NCI-H2171 treated with DMSO at 0.1 percent for 48 hours (cell line): ENCODE measurements around the gene ASTL.
A peak's percentile ranks its signal among the peaks of the same experiment; 100 is the strongest.

Experiments used
- DNase-seq: peaks from one replicate; lab custom pipeline; 2025; lab: John Stamatoyannopoulos, UW

Gene ASTL

DNA sequence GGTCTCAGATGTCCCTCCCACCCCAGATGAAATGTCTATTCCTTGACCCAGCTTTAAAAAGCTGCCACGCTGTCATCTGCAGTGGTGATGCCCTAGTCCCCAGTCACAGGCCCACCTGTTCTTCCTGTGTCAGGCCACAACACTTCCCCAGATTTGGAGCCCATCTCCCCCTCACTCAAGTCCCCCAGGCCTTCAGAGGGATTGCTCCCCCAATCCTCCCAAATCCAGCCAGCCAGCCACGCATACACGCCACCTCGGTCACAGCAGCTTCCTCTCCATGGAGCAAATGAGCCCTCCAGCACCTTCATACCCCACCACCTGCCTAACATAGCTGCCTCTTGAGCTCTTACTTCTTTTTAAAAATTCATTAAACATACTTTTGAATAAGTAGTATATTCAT lies 7.8 kb downstream of the ASTL start:
- no peak for DNase-seq

DNA sequence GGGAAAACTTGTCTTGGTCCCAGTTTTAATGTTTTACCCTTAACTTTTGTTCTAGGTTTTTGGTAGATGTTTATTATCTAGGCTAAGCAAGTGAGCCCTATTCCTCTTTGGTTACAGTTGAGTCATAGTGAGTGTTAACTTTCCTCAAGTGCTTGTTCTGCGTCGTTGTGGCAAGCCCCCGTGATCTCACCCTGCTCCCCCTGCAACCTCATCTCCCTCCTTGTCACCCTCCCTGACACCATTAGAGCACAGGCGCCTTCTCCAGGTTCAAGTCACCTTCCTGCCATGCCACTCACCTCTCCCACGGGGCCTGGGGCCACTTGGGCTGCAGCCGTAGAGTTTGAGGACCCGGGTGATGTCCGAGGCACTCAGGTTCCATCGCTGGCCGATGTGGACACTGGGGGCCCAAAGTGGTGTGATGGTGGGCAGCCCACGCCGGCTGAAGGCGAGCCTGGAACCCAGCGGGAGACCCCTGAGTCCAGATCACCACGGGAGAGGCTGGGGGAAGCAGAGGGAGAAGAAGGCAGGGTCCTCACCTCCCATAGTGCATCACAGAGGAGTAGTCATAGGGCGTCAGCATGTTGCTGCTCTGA lies 8.7 kb downstream of the ASTL start:
- no peak for DNase-seq

DNA sequence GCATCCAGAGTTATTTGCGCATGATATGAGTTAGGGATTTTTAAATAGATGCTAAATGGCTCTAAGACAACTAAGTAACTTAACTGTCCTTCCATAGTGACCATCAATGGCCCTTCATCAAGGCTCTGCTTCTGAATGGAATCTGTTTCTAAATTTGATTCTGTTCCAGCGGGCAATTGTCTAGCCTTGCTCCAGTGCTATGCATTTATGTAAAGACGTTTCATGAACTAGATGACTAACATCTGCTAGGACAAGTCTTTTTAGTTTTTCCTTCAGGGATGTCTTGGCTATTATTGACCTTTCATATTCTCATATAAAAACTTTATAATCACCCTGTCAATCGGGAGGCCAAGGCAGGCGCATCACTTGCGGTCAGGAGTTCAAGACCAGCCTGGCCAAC lies 9.8 kb downstream of the ASTL start:
- DNase-seq = no peak

DNA sequence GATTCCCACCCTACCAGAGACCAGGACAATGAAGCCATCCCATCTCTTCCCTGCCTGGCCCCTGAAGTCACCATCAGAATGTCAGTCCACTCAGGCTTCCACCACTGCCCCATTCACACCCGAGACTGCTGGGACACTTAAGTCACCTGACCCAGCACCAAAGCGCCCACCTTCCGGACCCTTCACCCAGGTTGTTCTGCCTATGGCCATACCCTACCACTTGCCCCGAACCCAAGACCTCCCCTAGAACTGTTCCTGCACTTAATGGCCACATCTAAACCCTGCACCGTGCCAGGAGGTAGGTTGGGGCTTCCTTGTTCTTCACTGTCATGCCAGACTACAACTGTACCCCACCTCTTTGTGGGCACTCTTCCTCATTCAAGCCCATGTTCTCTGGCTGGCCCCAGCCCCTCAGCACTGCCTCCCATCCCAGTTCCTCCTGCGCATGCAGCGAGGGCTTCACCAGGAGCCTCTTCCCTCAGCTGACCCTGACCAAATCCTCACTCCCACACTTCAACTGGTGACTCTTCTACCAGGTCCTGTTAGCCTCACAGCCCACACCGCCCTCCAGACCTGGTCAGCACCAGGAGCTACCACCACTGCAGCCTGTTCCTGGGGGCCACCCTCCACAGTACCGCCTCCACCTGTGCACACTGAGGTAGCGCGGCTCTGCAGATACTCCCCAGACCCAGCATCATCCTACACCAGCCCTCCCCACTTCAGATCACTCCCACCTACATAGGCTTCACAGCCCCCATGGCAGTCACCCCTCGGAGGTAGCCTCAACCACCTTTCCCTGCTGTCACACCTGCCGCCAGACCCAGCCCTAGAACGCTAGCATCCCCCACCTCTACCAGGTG lies 13.7 kb downstream of the ASTL start:
- DNase-seq = no peak

DNA sequence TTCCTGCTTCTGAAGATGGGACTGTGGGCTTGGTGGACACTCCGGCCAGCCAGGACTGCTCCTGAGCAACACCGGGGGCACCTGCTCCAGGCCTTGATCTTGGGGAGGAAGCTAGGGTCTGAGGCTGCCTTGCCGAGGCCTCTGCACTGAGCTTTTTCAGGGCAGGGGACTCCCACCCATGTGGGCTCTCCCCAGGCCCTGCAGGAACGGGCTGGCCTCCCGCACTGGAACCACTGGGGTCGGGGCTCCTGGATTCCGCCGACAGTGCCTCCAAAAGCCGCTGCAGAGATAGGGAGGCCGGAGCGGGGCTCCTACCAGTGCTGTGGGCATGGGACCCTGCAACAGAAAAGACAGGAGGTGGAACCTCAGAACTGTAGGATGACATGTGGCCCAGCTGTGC lies 14.4 kb downstream of the ASTL start:
- no peak for DNase-seq

DNA sequence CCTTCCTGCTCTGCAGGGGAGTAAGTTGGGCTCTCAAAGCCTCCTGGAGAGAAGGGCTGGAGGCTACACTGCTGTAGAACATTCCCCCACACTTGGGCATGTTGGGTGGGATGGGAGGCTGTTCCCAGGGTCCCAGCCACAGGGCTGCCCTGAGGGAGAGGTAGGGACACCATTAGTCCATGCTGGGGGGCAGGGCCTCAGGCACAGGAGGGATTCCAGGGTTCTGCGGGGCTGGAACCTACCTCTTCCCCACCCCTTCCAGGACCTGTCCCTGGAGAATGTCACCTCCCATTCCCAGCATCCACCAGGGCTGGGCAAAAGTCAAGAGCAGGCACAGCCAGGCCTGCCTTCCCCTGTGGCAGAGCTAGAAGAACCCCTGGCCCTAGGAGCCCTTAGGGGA lies 15.0 kb downstream of the ASTL start:
- no peak for DNase-seq

DNA sequence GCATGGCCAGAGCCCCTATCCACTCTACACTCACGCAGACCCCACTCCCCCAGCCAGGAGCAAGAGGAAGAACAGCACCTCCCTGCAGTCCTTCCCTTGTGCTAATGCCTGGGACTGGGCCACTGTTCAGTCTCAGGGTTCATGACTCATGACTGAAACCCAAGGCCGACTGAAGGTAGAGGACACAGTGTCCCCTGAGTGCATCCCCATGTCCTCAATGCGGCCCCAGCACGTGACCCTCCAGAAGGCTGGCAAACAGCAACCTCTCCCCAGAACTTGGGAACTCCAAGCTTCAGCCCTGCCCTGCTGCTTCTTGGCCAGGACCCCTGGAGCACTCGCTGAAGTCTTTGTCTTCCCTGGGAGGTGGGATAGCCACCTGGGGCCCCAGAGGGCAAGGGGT lies 15.9 kb downstream of the ASTL start:
- no peak for DNase-seq

DNA sequence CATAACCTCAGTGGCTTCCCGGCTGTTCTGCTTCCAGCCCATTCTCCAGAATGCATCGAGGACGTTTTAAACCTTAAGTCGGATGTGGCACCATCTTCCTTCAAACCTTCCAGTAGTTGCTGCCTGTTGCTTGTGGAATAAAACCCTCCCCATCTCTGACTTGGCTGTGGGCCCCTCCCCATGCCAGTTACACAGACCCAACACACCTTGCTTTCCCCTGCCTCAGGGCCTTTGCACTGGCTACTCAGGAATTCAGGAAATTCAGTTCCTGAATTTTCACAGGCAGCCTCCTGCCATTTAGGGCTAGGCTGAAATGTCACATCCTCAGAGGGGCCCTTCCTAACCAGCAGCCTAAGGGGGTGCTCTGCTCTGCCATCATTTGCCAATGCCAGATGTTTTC lies 16.9 kb downstream of the ASTL start:
- DNase-seq = no peak

DNA sequence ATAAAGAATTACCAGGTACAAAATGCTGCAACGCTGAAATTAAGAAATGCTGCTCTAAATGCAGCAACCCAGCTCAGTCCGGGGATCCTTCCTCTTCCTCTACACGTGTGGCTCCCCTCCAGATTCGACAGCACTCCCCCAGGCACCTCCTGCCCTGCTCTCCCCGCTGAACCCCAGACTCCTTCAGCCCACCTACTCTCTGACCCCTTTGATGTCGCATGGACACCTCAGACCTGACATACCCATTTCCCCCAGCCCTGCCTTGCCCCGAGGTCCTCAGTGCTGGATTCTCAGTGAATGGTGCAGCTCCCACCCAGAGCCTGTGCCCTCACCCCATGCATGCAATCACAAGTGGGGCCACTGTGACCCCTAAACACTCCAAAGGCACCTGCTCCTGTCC lies 17.3 kb downstream of the ASTL start:
- DNase-seq = no peak

DNA sequence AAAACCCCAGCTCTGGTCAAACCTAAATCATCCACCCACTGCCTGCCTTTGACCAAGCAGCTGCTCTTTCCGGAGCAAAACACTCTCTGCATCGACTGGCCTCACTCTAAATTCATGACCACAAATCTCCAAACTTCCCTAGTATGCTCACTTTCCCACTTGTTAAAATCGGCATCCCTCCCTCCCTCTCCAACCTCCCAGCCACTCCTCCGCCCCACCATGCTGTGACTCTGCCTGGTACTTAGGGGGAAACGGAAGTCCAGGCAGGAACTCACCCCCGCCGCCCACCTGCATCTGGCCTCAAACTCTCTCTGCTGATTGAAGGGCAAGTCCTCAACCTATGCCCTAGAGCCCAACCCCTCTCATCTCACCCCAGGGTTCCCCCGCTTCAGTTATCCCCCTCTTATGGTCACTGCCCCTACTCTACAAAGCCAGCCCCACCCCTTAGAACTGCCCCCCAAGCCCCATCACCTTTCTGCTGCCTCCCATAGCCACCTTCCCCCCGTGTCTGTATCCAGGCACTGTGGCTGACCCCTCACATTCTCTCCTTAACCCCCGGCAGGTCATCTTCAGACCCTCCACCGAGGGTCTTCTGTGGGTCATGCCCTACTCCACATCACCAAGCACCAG lies 18.1 kb downstream of the ASTL start:
- DNase-seq = no peak

DNA sequence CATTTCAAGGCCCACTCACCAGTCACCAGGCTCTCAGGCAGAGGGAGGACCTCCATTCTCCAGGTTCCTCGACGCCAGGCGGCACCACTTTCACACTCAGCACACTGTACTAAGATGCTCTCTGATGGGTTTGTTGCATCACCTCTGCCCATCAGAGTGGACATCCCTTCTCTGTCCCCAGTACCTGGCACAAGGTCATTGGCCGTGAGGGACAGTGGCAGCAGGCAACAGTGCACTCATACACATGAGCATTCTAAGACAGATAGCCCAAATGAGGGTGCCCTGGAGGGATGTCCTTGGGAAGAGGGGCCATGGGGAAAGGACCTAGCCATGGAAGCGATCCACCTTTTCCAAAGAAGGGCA lies 18.9 kb downstream of the ASTL start:
- no peak for DNase-seq

DNA sequence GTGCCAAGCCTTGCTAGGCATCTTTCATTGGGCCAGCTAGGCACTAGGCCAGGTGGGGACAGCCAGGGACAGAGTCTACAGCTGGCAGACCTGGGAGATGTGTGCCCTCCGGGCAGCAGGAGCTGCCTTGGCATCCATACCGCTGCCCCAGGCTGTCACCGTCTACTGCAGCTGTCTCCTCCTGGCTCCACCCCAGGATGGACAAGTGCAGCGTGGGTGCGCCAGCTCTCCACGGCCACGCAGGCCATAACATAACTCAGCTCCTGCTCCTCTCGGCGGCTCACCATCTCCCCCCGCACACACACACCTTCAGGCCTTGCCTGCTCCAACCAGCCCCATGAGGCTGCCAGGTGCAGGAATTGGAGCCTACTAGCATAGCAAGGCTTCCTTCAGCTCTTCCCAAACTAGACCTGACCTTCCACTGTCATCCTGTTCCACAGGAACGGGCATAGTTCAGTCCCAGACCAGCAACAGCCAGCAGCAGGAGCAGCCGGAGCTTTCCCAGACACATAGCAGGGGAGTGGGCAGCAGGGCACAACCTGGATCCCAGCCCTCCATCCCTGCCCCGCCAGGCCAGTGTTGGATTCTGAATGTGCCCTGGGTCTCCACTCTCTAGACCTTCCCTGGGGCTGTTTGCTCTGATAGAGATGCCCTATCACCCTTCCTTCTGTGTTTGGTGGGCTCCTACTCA lies 19.5 kb downstream of the ASTL start:
- no peak for DNase-seq

DNA sequence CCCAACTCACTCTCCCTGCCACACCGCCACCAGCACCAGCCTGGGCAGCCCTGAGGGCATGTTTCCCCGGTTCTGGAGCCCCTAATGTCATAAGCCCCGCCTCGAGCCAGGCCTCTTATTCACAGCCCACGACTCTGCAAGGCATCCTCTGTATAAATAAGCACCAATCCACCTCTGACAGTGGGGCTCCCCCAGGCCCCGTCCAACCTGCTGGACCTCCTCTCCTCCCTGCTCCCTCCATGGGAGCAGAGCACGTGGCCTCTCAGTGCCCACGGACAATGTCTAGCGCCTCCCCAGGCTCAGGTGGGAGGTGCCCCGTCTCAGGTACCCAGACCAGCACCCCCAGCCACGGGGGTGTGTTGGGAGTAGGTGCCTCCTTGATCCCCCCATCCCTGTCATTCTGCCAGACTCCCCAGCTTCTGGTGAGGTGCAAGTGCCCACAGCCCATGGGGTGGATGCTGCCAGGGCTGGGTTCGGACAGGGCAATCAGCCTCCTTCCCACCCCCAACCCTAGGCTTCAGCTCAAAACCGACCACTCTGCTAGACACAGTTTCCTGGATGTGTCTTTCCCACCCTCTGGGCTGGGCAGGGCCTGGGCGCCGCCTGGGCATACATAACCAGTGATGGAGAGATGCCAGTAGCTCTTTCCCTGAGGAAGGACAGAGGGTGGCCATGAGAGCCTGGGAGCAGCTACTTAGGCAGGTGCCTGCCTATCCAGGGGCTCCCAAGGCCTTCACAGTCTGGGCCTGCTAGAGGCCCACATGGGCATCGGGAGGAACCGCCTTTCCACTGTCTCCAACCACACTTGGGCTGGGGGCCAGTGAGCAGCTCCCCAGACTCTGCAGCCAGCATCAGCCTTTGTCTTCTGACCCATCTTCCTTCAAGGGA lies 20.4 kb downstream of the ASTL start:
- DNase-seq = no peak

DNA sequence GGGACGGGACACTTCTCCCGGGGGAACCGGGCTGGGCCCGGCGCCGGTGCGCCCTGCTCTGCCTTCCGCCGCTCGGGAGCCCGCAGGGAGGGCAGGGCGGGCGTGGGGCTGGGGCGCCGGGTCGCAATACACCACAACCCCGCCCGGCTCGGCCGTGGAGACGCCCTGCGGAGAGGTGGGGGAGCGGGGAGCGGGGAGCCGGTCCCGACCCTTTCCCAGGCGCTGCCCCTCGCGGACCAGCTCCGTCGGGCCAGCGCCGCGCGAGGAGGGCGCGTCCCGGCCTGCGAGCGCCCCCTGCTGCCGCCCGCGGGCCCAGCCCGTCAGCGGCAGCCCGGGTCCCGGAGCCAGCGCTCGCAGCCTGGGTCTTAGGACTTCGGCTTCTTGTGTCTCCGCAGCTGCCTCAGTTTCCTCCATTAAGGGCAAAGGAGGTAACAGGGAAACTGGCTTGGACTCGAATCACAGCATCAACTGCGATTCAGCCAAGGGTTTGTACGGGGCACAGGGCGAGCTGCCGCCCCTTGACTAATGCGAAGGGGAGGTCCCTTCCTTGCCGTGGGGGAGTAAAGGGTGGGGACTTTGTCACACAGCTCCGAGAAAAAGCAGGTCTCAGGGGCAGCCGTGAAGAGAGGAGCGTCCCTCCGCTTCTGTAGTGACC lies 21.3 kb downstream of the ASTL start:
- peak; percentile 34 for DNase-seq

DNA sequence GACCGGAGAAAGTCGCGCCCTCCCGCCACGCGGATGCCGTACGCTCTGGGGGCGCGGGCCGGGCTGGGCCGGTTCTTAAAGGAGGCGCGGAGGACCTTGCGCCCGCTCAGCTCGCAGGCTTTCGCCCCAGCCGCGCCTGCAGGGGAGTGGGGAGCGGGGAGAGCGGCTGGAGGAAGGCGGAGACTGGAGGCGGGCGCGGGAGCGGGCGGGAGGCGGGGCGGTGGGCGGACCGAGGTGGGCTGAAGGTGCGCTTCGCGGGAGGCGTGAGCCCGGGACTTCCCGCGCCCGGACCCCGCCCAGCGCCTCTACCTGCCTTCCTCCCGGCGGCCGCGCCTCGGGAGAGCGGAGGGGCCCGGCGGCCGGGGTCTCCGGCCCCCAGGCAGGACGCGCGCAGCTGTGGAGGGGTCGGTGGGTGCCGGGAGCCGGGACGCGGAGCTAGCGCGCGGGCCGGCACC lies 21.9 kb downstream of the ASTL start, which contains the start of gene ADRA2B:
Gene ADRA2B, minus strand, starts transcription at position 148 of the 455 bp plus-strand sequence. CDS start 422 bp downstream, outside the sequence.
- DNase-seq = peak; percentile 64

DNA sequence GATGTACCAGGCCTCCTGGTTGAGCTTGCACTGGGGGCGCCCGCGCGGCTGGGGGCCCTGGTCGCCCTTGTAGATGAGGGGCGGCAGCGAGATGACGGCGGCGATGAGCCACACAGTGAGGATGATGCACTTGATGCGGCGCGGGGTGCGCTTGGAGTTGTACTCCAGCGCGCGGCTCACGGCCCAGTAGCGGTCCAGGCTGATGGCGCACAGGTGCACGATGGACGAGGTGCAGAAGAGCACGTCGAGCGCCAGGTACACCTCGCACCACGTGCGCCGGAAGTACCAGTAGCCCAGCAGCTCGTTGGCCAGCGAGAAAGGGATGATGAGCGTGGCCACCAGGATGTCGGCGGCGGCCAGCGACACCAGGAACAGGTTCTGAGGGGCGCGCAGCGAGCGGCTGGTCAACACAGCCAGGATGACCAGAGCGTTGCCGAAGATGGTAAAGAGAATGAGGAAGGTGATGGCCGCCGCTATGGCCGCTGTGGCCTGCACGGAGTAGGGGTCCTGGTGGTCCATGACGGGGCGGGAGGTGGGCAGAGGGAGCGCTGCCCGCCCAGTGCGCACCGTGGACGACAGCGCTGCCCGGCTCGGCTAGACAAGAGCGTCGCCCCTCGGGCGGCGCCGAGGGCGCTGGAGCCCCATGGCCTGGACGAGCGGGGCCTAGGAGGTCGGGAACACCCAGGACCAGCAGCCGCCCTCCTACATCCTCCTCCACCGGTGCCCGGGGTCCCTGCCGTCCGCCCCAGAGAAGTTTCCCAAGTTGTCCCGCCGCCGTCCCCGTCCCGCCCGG lies 22.5 kb downstream of the ASTL start:
- DNase-seq = no peak

DNA sequence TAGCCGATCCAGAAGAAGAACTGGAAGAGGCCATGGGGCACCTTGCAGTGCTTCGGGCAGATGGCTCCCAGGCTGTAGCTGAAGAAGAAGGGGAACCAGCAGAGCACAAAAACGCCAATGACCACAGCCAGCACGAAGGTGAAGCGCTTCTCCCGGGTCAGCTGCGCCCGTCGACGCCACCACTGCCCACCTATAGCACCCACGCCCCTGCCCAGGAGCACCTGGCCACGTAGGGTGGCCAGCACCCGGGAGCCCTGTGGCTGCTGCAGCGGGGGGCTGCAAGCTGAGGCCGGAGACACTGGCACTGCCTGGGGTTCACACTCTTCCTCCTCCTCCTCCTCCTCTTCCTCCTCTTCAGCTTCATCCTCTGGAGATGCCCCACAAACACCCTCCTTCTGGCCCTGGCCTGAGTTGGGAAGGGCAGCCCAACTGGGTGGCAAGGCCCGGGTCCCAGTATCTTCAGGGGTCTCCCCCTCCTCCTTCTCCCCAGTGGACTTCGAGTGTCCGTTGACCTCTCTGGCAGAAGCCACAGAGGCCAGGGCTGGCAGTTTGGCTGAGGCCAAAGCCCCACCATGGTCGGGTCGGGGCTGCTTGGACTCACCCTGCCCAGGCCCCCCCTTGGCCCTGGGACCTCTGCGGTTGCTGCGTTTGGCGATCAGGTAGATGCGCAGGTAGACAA lies 23.3 kb downstream of the ASTL start:
- DNase-seq = no peak

DNA sequence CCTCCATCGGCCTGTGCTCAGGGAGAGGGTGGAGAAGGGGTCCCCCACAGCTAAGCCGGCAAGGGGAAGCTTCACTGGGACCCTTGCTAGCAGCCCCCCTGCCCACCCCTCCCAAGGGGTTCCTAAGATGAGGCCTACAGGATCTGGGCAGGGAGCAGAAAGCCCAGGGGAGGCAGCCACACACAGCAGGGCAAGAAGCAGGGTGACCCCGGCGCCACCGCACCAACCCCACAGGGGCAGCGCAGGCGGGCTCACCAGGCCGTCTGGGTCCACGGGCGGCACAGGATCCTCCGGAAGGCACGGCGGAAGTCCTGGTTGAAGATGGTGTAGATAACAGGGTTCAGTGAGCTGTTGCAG lies 23.8 kb downstream of the ASTL start:
- DNase-seq = no peak

DNA sequence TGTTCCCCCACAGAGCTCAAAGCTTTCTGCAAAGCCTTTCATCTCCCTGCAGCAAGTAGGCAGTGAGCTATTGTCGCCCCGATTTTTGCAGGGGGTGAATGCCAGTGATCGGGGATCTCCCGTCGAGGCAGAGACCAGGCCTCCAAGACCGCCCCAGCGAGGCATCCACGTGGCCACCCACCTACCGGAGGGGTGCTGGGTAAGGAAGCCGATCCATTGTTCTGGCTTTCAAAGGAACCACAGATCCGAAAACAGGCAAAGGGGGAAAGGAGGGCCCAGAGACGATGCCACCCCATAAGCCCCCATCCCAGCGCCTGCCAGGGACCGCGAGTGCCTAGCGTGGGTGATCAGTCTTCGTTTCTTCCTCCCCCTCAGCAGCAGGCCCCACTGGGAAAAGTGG lies 24.4 kb downstream of the ASTL start:
- no peak for DNase-seq

DNA sequence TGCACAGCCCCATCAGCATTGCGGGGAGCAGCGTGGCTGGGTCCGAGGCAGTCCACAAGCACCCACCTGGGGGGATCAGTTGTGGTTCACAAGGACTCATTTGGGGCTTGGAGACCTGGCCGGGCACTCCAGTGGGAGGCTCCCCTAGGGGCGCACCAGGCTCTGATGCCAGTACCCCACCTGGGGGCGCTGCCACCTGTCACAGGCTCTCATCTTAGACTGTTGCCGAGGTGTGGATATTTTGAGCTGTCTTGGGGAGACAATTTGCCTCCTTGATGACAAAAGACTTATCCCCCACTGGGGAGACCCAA lies 25.0 kb downstream of the ASTL start:
- no peak for DNase-seq
